Measurements from ENCODE around the gene OR2T2. TPM values are rescaled to one million over a fixed set of nuclear protein-coding genes. Genes with fewer than 3 reads are reported as not detected.
"Not testable (repeated sequence)": the region's sequence is repeated elsewhere in the genome, so short reads cannot be mapped to it uniquely, and the experiment has no call there.

OR2T2 gene, protein sequence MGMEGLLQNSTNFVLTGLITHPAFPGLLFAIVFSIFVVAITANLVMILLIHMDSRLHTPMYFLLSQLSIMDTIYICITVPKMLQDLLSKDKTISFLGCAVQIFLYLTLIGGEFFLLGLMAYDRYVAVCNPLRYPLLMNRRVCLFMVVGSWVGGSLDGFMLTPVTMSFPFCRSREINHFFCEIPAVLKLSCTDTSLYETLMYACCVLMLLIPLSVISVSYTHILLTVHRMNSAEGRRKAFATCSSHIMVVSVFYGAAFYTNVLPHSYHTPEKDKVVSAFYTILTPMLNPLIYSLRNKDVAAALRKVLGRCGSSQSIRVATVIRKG
- not detected for total RNA-seq

DNA sequence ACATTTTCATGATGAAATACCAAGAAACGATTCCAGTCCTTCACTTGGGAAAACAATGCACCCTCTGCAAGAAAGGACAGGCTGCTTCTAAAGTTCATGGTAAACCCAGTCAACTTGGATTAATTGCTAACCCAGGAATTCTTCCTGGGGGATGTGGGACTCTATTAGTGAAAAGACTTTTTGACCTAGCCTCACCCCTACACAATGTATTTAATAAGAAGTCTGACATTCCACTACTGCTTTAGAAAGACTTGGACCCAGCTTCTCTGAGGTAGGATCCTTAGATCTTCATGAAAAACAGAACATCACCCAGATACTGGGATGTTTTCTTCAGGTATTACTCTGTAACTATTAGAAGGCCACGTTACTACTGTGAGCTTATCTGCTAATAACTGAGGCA, at the start of gene OR2T2:
Gene OR2T2, plus strand, starts transcription at position 239 of the 400 bp plus-strand sequence. CDS start 7,161 bp downstream, outside the sequence.
- not testable (repeated sequence) for DNase-seq (ENCODE audit: low spot score)

DNA sequence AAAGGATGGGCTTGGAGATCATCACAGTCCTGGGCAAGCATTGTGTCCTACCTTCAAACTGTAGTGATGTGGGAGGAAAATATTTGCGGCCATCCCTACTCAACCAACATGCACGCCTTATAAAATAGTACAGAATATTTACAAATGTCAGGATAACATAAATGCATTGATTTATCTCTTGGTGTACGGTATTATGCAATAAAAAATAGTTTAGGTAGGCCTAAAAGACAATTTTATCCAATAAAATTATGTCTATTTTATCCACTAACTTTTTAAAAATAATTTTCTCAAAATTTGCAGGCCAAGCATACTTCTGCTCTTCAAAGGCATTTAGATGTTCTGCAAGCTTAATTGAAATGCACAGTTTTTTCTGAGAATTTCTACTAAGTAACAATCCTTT, 42.7 kb upstream of the OR2T2 start, which contains the start of gene OR2T1:
Gene OR2T1, plus strand, starts transcription at position 301 of the 400 bp plus-strand sequence. CDS start 3,100 bp downstream, outside the sequence.
- DNase-seq (ENCODE audit: low spot score): no peak

DNA sequence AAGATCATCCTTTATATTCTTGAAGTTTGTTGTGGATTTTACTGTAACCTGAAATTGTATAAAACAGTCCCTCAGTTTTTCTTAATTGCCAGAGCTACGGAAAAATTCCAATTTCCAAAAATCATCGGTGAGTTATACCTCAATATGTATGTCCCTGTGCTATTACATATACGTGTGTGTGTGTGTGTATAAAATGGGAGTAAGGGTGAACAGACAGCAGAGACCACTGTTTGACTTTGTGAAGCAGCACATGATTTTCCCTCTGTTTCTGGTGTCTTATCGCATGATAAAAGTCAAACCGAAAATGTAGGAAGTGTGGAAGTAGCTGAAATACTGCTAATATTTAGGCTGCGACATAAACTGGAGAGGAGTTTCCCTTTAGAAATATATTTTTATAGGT, 41.4 kb upstream of the OR2T2 start:
- DNase-seq (ENCODE audit: low spot score): no peak

DNA sequence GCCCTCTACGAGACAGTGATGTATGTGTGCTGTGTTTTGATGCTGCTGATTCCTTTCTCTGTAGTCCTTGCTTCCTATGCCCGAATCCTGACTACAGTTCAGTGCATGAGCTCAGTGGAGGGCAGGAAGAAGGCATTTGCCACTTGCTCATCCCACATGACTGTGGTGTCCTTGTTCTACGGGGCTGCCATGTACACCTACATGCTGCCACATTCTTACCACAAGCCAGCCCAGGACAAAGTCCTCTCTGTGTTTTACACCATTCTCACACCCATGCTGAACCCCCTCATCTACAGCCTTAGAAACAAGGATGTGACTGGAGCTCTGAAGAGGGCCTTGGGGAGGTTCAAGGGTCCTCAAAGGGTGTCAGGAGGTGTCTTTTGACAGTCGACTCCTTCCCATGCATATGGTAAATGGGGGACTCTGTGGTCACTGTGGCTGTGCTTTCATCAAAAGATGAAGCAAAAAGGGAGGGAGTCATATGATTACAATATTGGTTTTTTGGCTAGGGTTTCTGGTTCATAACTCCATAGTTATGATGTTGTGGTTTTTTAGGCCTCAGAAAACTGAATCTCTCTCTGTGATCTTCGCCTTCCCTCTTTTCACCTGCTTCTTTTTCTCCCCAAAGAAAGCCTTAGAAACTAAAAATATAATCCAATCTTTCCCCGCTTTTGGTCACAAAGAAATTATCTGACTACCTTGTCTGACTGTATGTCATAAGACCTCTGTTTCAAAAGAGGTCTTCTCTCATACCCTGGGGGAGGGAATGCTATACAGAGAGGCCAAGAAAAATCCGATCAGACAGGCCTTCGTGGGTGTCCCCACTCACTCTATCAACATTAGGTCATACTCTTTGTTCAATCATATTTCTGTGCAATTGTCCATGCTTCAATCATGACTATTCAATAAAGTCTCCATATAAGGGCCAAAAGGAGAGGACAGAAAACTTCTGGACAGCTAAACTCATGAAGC, 38.4 kb upstream of the OR2T2 start:
- no peak for DNase-seq (ENCODE audit: low spot score)

DNA sequence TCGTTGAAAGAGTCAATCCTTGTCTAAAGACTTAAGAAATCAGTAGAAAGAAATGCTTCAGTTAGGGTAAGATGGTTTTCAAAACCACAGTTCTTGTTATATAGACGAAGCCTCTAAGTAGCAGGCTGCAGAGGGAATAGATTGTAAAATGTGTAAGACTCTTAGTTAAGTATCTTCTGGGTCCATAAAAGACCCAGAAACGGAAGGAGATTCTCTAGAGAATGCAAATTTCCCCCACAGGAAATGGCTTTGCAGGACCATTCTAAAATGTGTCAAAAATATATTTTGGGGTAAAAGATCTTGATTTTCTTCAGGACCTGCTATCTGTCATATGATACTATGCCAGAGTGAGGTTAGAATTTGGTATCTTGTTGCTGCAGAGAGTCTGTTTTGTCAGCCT, 29.2 kb upstream of the OR2T2 start:
- DNase-seq (ENCODE audit: low spot score): no peak

DNA sequence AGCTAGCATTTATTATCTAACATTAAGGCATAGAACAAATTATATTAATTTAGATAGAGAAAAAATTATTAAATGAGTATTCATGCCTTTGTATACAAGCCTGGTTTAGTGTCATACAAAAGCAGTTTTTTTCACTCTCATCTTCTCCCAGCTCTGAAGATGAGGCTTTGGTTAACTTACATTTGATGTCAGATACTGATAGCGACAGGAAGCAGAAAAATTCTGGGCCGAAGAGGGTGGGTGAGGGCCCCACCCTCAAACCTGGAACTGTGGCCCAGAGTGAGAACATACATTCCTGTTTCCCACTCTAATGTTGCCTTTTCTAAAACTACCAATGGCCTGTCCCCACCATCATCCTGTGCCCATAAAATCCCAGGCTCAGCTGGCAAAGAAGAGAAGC, 27.6 kb upstream of the OR2T2 start:
- no peak for DNase-seq (ENCODE audit: low spot score)

DNA sequence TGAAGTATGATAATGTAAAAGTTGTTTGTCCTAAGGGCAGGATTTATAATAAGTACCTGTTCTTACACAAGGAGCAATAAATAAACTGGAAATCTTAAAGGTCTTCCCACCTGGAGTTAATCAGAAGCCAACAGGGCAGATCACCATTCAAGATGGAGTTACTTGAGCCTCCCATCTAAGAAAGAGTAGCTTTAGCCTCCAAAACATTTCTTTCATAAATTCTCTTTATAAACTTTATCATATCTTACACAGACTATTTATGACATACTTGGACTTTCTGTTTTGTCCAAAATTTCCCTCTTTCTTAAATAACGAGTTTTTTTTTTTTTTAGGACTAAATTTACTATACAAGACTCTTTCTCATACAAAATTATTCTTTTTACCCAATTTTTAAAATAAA, 24.1 kb upstream of the OR2T2 start:
- DNase-seq (ENCODE audit: low spot score): no peak

DNA sequence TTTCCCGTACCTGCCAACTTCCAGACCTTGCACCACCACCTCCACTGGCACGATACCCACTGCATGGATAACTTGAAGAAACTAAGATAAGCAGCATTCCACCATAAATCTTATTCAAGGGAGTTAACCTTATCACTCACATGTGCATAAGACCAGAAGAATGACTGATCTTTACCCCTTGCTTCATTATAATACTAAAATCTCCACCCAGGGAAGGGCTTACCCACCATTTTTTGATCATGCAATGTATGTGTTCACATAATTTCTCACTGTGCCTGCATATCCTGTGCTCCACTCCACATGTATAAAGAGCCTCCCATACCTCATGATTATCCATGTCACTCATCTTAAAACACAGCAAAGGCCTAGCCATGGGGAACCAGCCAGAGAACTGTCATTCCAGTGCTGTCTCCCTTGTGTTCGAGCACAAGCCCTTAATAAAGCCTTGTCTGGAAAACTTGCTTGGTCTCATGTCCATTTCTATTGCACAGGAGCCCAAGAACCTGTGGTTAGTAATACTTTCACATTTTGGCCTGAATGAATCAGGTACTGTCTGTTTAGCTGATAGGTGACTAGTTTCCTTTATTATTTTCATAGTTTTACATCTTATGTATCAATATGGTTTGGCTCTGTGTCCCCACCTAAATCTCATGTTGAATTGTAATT, 17.8 kb upstream of the OR2T2 start:
- DNase-seq (ENCODE audit: low spot score): not testable (repeated sequence)

DNA sequence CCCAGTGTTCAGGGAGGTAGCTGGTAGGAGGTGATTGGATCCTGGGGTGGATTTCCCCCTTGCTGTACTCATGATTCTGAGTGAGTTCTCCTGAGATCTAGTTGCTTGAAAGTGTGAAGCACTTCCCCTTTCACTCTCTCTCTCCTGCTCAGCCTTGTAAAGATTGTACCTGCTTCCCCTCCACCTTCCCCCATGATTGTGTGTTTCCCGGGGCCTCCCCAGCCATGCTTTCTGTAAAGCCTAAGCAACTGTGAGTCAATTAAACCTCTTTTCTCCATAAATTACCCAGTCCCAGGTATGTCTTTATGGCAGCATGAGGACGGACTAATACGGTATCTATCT, 17.3 kb upstream of the OR2T2 start:
- not testable (repeated sequence) for DNase-seq (ENCODE audit: low spot score)

DNA sequence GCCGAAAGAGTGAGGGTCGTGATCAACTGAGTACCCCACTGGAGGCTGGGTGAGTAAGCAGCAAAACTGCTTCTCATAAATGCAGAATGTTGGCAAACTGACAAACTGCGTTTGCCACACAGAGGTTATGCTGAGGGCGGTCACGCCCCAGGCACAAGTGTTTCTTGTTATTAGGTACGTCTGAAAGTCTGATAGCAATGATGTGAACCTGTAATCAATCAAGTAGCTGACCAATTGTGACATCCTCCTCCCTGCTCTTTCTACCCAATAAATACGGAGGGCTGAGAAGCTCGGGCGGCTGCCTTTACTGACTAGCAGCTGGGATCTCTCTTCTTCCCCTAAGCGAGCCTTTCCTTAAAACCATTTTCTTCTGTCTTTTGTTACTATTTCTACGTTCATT, 13.8 kb upstream of the OR2T2 start:
- not testable (repeated sequence) for DNase-seq (ENCODE audit: low spot score)

DNA sequence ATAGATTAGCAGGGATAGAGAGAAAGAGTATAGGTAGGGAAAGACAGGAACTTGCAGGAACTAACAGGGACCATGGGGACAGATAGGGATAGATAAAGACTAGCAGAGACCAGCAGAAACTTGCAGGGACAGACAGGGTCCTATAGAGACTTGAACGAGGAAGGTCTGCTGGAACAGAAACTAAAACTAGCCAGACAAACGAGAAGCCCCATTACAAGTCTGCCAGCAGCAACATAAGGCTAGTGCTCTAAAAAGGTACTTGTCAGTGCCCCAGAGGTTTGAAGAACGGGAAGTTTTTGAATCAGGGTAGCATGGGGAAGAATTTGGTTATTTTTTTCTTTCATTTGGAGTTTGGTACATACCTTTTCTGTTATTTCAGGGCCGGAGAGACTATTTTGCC, 13.2 kb upstream of the OR2T2 start:
- DNase-seq (ENCODE audit: low spot score): not testable (repeated sequence)

DNA sequence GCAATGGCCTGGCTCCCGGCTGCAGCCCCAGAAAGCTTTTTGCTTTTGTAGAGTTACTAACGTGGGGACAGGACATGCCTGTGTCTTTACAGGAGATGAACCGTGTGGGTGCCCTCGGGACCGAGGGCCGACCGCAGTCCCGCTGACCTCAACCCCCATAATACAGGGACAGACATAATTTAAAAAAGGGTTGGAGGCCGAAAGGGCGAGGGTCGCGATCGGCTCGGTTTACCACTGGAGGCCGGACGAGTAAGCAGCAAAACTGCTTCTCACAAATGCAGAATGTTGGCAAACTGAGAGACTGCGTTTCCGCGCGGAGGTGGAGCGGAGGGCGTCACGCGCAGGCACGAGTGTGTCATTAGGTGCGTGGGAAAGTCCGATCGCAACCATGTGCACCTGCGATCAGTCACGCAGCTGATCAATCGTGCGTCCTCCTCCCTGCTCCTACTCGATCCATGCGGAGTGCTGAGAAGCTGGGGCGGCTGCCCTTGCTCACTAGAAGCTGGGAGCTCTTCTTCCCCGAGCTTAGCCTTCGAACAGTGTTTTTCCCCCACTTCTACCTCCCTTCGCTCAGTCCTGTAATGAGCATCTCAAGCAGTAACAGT, 11.5 kb upstream of the OR2T2 start:
- not testable (repeated sequence) for DNase-seq (ENCODE audit: low spot score)

DNA sequence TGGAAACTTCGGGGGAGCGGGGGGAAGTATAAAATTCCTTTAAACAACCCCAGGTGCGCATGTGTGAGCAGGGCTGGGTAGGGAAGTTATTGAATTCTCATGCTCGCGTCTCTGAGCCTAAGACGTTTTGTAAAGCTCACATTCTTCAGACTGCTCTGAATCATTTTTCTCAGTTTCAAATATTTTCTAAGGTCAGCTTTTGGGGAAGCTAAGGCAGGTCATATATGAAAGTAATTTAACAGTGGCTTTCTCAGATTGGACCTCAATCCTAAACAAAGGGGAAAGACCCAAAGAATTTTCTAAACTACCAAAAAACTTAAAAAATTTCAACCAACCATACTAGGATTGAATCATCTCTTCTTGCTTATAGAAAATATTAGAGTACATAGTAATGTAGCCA, 10.5 kb upstream of the OR2T2 start:
- not testable (repeated sequence) for DNase-seq (ENCODE audit: low spot score)

DNA sequence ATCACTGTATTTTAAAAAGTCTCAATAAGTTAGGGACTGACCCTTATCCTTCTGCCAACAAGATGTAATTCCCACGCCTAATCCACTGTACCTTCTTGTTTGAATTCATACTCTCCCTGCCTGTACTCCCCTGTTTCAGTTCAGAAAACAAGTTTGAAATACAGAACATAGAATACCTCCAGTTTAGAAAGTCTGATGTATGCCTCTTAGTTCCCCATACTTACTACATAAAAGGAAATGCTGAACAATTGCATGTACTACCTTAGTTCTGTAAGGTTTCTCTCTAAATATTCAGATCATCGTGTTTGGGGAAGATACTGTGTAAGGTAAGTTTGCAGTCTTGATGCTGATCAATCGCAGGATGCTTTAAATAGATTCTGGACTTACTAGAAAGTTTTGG, 9.1 kb upstream of the OR2T2 start:
- not testable (repeated sequence) for DNase-seq (ENCODE audit: low spot score)

DNA sequence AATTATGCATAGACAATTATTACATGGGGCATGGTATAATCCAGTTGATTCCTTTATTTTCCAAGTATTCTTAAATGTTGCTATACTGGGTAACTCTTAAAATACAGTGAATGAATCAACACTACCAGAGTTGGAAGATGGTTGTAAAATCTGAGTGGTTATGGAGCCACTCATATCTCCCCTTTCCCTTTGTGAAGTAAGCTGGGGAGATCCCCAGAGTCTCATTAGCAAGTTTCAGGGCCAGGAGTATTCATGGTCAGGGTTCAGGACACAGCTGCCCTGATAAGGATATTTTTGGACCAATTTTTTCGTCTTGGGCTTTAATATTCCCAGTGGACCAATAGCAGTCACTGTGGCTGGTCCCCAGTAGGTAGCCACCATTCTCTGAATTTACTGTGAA, 6.8 kb upstream of the OR2T2 start:
- not testable (repeated sequence) for DNase-seq (ENCODE audit: low spot score)

DNA sequence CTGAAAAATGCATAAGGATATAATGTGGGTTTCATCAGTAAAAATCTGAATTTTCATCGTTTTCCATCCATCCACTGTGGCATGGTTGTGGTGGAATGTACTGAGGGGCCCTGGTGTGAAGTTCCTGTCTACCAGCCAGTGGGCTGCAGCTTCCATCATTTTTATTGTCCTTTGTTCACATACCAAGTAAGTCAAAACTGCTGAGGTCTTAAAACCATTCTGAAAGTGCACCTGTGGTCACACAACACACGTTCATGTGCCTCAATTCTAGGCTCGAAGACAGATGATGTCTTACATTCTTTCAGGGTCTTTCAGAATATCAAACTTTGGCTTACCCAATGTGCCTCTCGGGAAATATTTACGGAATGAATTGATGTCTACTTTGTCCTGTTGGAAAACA, 6.2 kb upstream of the OR2T2 start:
- not testable (repeated sequence) for DNase-seq (ENCODE audit: low spot score)

DNA sequence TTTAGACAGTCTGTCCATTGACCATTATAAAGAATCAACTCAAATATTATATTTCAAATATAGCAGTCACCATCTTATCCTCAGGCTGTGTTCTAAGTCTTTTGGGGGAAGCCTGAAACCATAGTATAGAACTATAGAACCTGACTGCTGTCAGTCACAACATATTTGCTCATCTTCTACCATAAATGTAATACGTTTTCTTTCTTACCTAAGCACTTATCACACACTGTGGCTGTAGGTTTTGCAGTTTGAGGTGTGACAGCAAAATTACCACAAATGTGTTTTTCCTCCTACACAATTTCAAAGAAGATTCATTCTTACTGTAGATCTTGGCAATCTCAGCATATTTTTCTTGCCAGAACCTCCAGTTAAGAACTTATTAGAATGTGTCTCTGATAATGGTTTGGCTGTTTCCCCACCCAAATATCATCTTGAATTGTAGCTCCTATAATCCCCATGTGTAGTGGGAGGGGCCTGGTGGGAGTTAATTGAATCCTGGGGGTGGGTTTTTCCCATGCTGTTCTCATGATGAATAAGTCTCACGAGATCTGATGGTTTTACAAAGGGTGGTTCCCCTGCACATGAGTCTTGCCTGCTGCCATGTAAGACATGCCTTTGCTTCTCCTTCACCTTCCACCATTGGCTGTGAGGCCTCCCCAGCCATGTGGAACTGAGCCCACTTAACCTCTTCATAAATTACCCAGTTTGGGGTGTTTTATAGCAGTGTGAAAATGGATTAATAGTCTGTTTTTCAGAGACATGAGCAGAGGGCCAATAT, 2.7 kb upstream of the OR2T2 start:
- not testable (repeated sequence) for DNase-seq (ENCODE audit: low spot score)

DNA sequence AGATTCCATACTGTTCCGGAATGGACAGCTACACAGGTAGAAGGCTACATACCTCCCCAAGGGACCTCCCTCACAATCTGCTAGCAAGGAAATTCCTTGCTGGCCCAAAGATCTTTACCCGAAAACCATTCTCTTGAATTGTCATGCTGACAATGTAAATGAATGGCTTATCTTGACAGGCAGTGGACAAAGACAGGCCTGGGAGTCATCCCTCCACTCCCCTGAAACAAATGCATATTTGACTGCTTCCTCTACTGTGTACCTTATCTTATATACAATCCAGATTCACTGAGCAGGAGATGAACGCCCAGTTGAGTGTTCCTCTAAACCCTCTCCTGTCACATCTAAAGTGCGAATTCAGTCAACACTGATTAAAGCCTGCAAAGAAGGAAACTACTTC, 834 bp upstream of the OR2T2 start:
- not testable (repeated sequence) for DNase-seq (ENCODE audit: low spot score)

DNA sequence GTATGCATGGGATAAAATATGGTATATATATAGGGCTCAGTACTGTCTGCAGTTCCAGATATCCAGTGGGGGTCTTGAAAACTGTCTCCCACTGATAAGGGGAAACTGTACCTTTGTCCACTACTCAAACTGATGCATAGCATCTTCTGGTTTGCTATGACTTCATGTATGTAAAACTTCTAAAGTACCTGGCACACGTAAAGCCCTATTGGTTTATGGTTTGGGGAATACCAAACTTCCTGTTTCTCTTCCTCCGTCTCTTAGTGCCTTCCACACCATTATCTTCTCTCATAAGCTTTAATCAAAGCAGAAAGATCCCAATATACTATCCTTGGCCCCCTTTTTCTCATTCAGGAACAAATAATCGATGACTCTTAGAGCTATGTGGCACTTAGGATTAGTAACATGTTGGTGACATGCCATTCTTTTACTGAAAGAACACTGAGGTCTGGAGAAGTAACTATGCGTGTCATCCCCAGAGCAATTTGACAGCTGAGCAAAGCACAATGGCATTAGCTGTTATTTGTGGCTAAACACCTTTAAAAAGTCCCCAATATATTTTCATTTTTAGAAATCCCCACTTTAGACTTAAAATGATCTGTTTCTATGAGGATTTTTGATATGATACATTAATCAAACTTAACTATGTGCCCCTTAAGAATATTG, 3.1 kb downstream of the OR2T2 start:
- DNase-seq (ENCODE audit: low spot score): not testable (repeated sequence)

DNA sequence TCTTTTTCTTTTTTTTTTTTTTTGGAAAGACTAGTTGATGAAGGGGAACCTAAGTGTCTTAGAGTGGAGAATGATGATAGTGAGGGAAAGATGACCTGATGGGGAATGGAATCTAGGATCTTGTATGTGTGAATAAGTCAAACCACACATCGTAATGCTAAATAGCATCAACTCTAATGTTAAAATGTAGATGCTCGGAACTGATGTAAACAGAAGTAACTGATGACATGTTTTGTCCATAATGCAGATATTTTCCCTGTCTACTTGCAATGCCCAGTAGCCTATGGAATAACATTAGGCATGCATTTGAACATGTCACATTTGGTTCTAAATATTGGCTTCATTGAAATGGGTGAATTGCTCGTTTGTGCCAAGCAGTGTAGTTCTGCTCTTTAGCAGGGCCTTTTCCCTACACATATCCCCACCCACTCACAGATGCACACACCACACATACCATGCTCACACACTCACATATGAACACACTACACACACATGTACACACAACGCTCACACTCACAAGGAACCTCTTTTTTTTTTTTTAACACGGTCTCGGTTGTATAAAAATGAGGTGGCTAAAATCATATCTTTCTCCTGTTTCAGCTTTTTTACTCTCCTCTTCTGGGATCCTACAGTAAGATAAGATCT, 4.5 kb downstream of the OR2T2 start:
- not testable (repeated sequence) for DNase-seq (ENCODE audit: low spot score)

Data from mucosa of gallbladder (tissue), 1 donor.